GM19395 (cell line): Measurements from ENCODE around the gene ZNF80.
"Not testable (repeated sequence)": the region's sequence is repeated elsewhere in the genome, so short reads cannot be mapped to it uniquely, and the experiment has no call there.

ENCODE experiments used
- ATAC-seq: cut with Tn5 transposase; IDR thresholded peaks from one replicate; pipeline ENCODE4 v1.9.1; 2021; ENCODE audit warnings: mild to moderate bottlenecking, moderate library complexity; ENCODE audit not compliant: unreplicated experiment

ZNF80 gene

DNA sequence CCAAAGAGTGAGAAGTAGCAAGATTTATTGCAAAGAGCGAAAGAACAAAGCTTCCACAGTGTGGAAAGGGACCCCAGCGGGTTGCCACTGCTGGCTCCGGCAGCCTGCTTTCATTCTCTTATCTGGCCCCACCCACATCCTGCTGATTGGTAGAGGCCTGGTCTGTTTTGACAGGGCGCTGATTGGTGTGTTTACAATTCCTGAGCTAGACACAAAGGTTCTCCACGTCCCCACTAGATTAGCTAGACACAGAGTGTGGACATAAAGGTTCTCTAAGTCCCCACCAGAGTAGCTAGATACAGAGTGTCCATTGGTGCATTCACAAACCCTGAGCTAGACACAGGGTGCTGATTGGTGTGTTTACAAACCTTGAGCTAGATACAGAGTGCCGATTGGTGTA, at the start of gene ZNF80:
TSS of gene ZNF80 (minus strand) at position 101 of the 400 bp plus-strand sequence. CDS start 504 bp downstream, outside the sequence.
- ATAC-seq, result not testable (repeated sequence)

DNA sequence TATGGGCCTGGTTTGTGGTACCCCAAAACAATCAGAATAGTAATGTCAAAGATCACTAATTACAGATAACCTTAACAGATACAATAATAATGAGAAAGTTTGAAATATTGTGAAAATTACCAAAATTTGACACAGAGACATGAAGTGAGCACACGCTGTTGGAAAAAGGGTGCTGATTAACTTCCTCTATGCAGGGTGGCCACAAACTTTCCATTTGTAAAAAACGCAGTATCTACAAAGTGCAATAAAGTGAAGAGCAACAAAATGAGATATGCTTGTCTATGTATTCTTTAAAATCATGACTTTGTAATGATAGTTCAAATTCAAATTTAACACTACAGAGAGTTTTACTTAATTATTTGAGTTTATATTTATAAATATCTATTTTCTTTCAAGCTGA, 48.9 kb upstream of the ZNF80 start:
- no peak for ATAC-seq

DNA sequence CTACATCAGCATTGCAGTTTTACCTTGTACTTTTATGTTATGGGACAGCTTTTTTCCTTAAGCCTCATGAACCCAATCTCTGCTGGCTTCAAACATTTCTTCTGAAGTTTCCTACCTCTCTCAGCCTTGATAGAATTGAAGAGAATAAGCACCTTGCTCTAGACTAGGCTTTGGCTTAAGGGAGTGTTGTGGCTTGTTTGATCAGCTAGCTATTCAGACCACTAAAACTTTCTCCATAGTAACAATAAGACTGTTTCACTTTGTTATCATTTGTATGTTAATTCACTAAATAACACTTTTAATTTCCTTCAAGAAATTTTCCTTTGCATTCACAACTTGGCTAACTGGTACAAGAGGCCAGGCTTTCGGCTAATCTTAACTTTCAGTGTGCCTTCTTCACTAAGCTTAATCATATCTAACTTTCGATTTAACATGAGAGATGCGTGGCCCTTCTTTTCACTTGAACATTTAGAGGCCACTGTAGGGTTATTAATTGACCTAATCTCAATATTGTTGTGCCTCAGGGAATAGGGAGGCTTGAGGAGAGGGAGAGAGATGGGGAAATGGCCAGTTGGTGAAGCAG, 48.4 kb upstream of the ZNF80 start:
- ATAC-seq, result no peak

DNA sequence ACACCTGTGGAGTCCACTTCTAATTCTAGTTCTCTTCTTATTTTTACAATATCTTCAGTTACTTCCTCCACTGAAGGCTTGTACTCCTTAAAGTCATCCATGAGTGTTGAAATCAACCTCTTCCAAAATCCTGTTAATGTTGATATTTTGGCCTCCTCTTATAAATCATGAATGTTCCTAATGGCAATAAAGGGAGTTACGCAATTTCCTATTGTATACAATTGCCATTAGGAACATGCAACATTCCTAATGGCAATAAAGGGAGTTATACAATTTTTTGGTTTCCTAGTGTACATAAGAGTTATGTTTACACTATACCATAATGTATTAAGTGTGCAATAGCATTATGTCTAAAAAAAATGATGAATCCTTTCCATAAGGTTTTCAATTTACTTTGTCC, 47.3 kb upstream of the ZNF80 start:
- ATAC-seq, result no peak

DNA sequence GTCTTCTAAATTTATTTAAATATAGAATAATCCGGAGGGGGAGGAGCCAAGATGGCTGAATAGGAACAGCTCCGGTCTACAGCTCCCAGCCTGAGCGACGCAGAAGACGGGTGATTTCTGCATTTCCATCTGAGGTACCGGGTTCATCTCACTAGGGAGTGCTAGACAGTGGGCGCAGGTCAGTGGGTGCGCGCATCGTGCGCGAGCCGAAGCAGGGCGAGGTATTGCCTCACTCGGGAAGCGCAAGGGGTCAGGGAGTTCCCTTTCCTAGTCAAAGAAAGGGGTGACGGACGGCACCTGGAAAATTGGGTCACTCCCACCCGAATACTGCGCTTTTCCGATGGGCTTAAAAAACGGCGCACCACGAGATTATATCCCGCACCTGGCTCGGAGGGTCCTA, 39.5 kb upstream of the ZNF80 start:
- not testable (repeated sequence) for ATAC-seq

DNA sequence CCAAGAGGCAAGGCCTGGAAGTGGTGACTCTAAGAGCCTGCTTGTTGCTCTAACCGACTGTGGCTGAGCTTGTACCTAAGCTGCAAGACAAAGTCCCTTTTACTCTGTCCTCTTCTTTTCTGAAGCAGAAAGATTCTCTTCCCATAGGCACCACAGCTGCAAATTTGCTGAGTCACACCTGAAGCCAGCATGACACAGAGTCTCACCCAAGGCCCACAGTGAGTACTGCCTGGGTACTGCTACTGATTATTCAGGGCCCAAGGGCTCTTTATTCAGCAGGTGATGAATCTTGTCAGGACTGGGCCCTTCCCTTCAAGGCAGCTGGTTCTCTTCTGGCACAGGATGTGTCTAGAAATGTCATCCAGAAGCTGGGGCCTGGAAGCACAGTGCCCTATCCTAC, 37.6 kb upstream of the ZNF80 start:
- no peak for ATAC-seq

DNA sequence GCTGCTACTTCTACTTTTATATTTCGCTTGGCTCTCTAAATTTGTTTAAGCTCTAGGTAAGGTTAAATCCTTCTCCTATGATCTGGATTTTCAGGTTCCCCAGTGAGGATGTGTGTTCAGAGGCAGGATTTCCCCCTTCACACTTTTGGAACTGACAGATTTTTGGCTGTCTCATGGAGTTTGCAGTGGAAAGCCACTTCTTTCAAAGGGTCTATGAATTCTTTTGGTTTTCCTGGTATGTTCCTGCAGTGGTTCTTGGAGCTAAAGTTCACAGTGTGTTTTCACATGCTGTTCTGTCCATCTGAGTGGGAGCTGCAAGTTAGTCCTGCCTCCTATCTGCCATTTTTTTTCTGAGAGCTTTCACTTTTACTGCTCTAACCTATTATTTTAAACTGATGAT, 34.9 kb upstream of the ZNF80 start:
- ATAC-seq, result no peak

DNA sequence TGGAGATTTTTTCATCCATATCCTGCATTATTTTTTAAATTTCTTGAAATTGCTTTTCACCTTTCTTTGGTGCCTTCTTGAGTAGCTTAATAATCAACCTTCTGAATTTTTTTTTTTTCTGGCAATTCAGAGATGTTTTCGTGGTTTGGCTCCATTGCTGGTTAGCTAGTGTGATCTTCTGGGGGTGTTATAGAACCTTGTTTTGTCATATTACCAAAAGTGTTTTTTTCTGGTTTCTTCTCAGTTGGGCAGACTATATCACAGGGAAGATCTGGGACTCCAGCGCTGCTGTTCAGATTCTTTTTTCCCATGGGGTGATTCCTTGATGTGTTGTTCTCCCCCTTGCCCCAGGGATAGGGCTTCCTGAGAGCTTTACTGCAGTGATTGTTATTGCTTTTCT, 32.6 kb upstream of the ZNF80 start:
- ATAC-seq, result no peak

DNA sequence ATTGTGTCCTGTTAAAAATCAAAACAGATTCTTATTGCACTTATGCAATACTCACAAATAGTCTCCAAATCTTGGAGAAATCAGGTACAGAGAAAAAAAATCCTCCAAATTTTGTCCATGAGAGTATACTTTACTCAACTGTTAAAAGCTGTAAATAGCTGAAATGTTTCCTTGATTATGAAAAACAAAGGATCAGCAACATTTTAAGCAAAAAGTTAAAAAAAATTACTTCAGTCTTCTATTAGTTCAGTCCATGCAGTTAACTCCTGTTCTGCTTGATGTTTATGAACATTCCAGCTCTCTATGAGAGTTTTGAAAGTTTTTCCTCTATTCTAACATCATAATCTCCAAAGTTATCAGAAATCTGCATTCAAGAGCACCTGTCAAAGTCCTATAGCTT, 22.8 kb upstream of the ZNF80 start:
- no peak for ATAC-seq

DNA sequence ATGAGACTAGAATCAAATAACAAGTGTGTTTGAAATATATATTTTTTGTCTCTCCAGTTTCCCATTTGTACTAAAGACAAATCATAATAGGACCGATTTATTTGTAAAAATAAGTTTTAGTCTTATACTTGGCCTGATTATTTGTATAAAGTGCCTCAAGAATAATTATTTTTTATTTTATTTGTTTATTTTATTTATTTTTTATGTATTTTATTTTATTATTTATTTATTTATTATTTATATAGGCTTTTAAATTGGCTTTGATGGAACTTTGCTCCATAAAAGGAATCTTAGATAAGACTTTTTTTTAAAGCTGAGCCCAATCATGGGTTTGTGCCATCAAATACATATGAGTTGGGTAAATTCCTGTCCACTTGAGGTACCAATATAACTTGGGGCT, 22.2 kb upstream of the ZNF80 start:
- no peak for ATAC-seq

DNA sequence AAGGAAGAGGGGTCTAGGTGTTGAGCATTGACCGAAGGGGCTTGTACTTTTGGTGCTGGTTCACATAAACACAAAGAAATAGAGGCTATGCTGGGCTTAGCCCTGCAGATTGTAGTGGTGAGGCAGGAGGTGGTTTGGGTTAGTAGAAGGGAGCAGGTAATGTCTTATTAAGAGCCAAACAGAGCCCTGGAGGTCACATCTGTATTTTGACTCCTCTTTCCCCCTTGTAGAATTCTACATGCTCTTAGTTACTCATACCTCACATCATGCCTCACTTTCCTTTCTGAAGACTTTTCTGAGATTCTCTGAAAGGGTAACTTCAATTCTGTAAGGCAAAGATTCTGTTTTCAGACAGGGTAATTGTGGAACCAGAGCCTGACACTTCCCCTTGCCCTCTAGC, 16.1 kb upstream of the ZNF80 start:
- no peak for ATAC-seq

DNA sequence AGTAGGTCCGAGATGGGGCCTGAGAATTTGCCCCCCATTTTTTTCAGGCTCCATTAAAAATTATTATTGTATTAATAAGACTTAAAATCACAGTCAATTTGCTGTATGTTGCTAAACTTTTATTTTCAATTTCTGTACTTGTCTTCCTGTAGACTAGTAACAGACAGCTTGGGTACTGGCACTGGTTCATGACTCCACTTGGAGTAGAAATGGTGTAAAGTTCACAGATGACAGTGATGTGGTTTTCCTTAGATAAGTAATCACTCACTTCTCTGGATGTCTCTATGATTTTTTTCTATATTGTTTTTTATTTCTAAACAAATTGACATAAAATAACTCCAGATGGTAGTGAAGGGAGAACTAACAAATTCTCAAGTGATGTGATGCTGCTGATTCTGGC, 15.6 kb upstream of the ZNF80 start:
- no peak for ATAC-seq

DNA sequence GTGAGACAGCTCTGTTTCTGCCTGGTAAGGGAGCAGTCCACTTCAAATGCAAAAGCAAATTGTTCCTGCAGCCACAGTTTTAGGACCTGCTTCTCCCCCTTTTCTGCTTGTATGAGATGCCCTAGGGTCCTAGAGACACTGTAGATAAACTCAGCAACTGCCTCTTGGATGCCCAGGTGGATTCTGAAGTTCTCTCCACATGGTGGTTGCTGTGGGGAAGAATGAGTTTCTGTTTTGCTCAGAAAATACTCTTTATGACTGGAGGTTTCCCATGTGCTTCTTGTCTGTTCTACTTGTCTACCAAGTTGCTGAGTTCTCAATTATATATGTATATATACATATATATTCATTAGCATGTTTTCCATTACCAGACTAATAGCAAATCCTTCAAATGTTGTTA, 5.6 kb upstream of the ZNF80 start:
- ATAC-seq, result peak; percentile 99

DNA sequence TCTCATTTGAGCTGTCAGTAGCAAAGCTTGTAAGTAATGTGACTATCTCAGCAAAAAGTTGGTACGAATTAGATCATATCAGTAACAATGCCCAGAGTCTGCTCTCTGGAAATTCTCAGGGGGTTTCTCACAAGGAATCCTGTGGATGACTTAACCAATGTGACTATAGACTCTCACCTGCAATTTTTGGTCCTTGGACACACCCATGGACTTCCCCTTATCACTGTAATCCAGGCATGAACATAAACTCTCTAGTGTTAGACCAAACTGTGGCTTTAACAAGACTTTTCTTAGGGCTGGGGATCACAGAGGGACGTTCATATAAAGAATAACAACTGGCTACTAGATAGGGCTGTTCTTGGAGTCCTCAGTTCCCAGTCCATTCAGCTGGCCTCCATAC, 3.9 kb upstream of the ZNF80 start:
- no peak for ATAC-seq

DNA sequence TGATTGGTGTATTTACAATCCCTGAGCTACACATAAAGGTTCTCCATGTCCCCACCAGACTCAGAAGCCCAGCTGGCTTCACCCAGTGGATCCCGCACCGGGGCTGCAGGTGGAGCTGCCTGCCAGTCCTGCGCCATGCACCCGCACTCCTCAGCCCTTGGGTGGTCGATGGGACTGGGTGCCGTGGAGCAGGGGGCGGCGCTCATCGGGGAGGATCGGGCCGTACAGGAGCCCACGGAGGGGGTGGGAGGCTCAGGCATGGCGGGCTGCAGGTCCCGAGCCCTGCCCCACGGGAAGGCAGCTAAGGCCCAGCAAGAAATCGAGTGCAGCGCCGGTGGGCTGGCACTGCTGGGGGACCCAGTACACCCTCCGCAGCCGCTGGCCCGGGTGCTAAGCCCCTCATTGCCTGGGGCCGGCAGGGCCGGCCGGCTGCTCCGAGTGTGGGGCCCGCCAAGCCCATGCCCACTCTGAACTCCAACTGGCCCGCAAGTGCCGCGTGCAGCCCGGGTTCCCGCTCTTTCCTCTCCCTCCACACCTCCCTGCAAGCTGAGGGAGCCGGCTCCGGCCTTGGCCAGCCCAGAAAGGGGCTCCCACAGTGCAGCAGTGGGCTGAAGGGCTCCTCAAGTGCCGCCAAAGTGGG, 888 bp upstream of the ZNF80 start:
- not testable (repeated sequence) for ATAC-seq

DNA sequence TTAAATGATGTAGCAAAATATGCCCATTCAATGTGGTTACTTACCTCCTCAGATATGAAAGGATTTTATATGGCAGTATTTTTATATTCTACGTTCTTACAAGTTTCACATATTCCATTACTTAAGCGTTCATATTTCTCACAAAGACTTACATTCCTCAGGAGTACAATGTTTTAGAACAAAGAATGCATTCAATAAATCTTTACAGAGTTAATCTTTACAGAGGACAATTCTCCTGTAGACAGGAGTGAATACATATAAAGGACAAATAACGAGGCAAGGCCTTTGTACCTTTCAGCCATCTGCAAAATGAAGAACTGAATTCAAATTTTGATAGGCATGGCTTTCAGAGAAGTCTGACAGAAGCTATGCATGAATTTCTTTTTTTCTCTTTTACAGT, 1.9 kb downstream of the ZNF80 start:
- no peak for ATAC-seq

DNA sequence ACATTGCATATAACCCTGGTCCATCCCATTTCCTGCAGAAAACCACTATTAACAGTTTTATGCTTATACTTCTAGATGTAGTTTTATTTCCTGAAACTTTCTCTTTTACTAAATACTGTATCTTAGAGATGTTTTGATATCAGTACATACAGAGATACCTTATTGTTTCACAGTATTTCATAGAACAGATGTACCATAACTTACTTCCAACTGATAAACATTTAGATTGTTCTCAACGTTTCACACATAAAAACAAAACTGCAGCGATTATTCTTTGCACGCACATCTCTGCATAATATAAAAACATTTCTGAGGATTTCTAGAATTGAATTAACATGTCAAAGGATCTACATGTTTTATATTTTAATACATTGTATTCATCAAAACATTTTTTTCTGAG, 2.6 kb downstream of the ZNF80 start:
- ATAC-seq, result no peak

DNA sequence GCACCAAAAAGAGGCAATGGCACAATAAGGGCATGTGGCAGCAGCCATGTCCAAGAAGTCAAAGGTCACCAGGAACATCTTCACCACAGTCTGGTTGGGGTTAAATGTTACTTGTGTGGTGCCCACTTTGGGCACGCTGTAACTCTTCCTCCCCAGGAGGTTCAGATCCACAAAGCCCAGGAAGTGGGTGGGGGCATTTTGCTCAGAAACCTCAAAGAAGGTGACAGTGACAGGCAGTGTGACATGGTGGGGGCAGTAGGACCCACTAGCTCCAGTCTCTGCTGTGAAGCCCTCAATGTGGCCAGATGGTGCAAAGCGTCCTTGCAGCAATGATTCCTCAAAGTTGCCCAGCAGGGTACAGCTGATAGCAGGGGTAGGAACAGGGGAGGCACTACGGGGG, 5.8 kb downstream of the ZNF80 start:
- no peak for ATAC-seq

DNA sequence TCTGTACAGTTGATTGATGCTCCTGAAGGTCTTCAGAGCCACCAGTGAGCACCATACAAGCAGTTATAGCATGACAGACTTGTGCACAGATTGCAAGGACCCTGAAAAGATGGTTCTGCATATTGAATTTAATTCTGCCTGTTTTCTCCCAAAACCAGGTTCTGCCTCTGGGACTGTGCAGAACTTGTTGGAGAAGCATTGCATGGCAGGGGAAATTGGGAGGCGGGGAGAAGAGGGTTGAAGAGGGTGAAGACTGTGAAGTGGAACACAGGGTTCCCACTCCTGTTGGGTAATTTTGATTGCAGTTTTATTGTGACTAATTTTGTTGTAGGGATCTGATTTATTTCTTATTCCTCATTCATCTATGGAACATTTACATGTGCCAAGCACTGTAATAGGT, 10.3 kb downstream of the ZNF80 start:
- no peak for ATAC-seq

DNA sequence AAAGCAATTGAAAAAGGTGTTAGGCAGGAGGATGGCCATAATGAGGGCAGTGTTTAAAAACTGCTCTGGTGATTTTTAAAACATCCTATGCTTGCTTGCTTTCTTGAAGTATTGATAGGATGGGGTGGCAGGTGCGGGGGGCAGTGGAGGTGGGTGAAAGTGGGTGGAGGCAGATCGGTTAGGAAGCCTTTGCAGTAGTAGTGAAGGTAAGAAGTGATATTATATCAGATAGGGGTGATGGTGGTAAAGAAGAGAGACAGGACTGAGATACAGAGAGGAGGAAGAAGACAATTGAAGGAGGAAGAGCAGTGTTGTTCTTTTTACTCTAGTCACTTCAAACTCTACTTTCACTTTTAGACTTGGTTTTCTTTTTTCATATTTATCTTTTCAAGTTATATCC, 11.1 kb downstream of the ZNF80 start:
- ATAC-seq, result no peak

DNA sequence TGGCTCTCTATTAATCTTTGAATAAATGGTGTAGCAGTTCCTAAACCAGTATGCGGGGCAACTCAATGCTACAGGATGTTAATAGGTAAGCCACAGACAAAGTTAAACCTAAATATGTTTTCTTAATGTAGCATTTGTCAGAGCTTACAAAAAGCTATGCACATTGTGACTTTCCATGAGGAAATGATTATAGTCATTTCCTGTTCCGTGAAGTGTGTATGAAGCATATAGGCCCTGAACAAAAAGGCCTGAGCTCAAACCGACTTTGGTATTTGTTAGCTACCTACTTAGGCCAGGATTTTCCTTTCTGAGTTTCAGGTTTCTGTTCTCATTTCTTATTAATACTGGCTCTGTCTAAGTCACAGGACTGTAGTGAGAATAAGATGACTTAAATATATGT, 14.2 kb downstream of the ZNF80 start:
- peak; percentile 92 for ATAC-seq

DNA sequence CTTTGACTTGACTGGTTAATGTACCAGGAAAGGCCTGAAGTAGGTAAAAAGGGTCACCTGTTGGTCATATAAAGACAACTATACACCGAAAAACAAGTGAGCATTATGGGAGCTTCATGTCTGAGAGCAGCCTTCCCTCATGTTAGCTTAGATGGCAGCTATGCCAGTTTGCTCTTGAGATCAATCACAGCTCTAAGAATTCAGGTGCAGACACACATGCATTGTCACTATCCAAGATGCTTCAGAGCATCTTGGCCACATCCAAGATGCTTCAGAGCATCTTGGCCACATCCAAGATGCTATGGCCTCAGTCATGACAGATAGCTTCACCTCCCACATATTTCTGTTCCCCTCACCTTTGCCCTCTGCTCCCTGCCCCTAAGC, 15.5 kb downstream of the ZNF80 start:
- ATAC-seq, result no peak
